ENCODE results near the gene SUOX.

DNA sequence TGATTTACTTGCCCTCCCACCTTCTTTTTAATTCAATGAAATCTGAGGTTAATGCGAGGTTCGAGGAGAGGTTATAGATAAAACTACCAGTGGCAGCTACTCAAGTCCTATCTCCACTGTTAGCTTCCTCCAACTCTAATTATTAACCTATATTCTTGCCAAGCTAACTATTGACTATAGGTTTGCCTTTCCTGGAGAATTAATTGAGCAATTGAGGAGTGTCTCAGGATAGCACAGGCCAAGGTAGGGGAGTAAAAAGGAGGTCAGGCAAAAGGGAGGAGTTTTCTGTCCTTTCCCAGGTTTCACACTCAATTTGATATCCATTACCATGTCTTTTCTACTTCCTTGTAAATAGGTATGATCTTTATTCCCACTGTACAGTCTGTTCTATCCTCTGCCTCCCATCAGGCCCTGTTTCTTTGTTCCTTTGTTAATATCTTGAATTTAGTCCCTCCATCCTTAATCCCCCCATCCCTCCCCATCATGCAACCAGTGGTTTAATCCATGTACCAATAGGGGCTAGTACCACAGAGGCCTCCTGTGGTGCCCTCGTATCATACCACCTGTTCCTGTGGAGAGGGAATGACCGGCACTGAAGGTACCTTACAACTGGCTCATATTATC lies 3.7 kb upstream of the SUOX start:
- TF ChIP-seq, protein P1, sequence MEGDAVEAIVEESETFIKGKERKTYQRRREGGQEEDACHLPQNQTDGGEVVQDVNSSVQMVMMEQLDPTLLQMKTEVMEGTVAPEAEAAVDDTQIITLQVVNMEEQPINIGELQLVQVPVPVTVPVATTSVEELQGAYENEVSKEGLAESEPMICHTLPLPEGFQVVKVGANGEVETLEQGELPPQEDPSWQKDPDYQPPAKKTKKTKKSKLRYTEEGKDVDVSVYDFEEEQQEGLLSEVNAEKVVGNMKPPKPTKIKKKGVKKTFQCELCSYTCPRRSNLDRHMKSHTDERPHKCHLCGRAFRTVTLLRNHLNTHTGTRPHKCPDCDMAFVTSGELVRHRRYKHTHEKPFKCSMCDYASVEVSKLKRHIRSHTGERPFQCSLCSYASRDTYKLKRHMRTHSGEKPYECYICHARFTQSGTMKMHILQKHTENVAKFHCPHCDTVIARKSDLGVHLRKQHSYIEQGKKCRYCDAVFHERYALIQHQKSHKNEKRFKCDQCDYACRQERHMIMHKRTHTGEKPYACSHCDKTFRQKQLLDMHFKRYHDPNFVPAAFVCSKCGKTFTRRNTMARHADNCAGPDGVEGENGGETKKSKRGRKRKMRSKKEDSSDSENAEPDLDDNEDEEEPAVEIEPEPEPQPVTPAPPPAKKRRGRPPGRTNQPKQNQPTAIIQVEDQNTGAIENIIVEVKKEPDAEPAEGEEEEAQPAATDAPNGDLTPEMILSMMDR (IDR thresholded peaks at IDR 0.05) = no peak
- TF ChIP-seq POLR2AphosphoS5 (IDR thresholded peaks at IDR 0.05; ENCODE audit: insufficient read depth in 1 of 2, low read depth in 1 of 2) = no peak
- TF ChIP-seq POLR2A (IDR thresholded peaks at IDR 0.05) = no peak

All from vagina (tissue), 2 donors.